Hepatocyte (in vitro differentiated cells): Measurements from ENCODE around the gene ARMH3. TPM values are rescaled to one million over a fixed set of nuclear protein-coding genes. Genes with fewer than 3 reads are reported as not detected.

Experiments
- DNase-seq: peaks from one replicate; pipeline ENCODE4 v3.0.0-alpha.2; 2016; ENCODE audit warnings: low spot score
- H2AFZ ChIP-seq: fragments of 200-600 bp; sonication (generic); 2 replicates; pipeline ENCODE4 v1.6.0; 2016; ENCODE audit warnings: antibody characterized with exemption, mild to moderate bottlenecking
- H3K27ac ChIP-seq: fragments of 200-600 bp; sonication (generic); 2 replicates; pipeline ENCODE4 v1.5.1; 2016; ENCODE audit warnings: mild to moderate bottlenecking
- H3K27me3 ChIP-seq: fragments of 200-600 bp; sonication (generic); 2 replicates; pipeline ENCODE4 v1.6.1; 2016
- H3K36me3 ChIP-seq: fragments of 200-600 bp; sonication (generic); replicated peaks from 2 replicates; pipeline ENCODE4 v1.5.1; 2016; ENCODE audit warnings: low read depth; ENCODE audit not compliant: insufficient read depth
- H3K4me1 ChIP-seq: fragments of 200-600 bp; sonication (generic); 2 replicates; pipeline ENCODE4 v1.5.1; 2016; ENCODE audit warnings: mild to moderate bottlenecking, moderate library complexity; ENCODE audit not compliant: insufficient read depth
- H3K4me2 ChIP-seq: fragments of 200-600 bp; sonication (generic); 2 replicates; pipeline ENCODE4 v1.6.0; 2016
- H3K4me3 ChIP-seq: fragments of 200-600 bp; sonication (generic); 2 replicates; pipeline ENCODE4 v1.5.1; 2016; ENCODE audit warnings: mild to moderate bottlenecking
- H3K79me2 ChIP-seq: fragments of 200-600 bp; sonication (generic); 2 replicates; pipeline ENCODE4 v1.6.0; 2017; ENCODE audit warnings: mild to moderate bottlenecking
- H3K9me2 ChIP-seq: fragments of 200-600 bp; sonication (generic); replicated peaks from 2 replicates; pipeline ENCODE4 v1.6.0; 2017; ENCODE audit warnings: mild to moderate bottlenecking; ENCODE audit not compliant: insufficient read depth
- H3K9me3 ChIP-seq: fragments of 200-600 bp; sonication (generic); 2 replicates; pipeline ENCODE4 v1.5.1; 2016; ENCODE audit warnings: low read depth, mild to moderate bottlenecking
- H4K20me1 ChIP-seq: fragments of 200-600 bp; sonication (generic); 2 replicates; pipeline ENCODE4 v1.6.0; 2016; ENCODE audit warnings: mild to moderate bottlenecking; ENCODE audit not compliant: insufficient read depth, poor library complexity, severe bottlenecking
- EZH2 ChIP-seq: fragments of 200-600 bp; sonication (generic); IDR thresholded peaks from 2 replicates; pipeline ENCODE4 v1.6.1; 2016; ENCODE audit warnings: antibody characterized with exemption, mild to moderate bottlenecking, borderline replicate concordance
- EZH2phosphoT487 ChIP-seq: fragments of 200-600 bp; sonication (generic); IDR thresholded peaks from one replicate; pipeline ENCODE4 v1.6.1; 2018; ENCODE audit warnings: antibody characterized with exemption, mild to moderate bottlenecking, low read depth, moderate library complexity; ENCODE audit not compliant: unreplicated experiment, severe bottlenecking
- WGBS: methylation state at CpG from one replicate; pipeline ENCODE4 v1.1.6; 2016; ENCODE audit warnings: low lambda C conversion rate; ENCODE audit errors: missing lambda C conversion rate; 5-methylcytosine and 5-hydroxymethylcytosine counted together
- polyA plus RNA-seq: library from polyadenylated mRNA; unstranded; fragments of >200 nt; fragmentation: Nextera tagmentation; extraction: Ambion mirVana; gene quantifications from 2 replicates; pipeline ENCODE4 v1.2.1, GENCODE V29; 2016
- total RNA-seq: library from RNA; depleted of rRNA; stranded (reverse); fragments of >200 nt; gene quantifications from 2 replicates; pipeline ENCODE4 v1.2.3, GENCODE V29; 2014
- TF ChIP-seq, protein P1 (sequence below): fragments of 200-600 bp; sonication (generic); IDR thresholded peaks from 2 replicates; pipeline ENCODE4 v1.5.1; 2016; ENCODE audit warnings: antibody characterized with exemption, mild to moderate bottlenecking; ENCODE audit not compliant: poor library complexity

The ARMH3 gene
- total and polyA plus RNA-seq, 2 experiments from 2014 or later = 10.6 to 15.1 TPM

DNA sequence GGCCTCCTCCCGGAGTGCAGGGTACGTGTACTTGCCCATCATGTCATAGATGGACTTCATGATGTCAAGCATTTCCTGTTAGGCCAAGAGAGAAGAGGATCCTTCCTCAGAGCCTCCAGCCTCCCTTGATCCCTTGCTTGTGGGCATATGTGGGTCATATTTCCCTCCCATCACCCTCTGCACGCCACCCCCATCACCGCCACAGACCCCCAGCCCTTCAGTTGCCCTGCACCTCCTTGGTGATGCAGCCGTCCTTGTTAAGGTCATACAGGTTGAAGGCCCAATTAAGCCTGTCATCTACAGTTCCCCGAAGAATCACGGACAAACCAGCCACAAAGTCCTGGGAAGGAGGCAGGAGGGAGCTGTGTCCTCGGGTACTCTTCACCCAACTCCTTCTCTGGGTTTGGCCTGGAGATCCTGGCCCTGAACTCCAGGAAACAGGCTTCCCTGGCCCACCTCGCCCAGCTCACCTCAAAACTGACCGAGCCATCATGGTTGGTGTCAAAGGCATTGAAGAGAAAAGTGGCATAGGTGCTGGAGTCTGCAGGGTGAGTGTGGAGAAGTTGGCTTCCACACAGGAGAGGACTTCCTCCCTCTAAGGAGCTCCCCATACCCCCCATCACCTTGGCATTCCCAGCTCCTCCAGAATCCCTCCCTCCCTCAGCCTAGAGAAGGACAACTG is 227.9 kb downstream of the ARMH3 start:
- H2AFZ ChIP-seq = no peak overlapping the region
- TF ChIP-seq, protein P1, sequence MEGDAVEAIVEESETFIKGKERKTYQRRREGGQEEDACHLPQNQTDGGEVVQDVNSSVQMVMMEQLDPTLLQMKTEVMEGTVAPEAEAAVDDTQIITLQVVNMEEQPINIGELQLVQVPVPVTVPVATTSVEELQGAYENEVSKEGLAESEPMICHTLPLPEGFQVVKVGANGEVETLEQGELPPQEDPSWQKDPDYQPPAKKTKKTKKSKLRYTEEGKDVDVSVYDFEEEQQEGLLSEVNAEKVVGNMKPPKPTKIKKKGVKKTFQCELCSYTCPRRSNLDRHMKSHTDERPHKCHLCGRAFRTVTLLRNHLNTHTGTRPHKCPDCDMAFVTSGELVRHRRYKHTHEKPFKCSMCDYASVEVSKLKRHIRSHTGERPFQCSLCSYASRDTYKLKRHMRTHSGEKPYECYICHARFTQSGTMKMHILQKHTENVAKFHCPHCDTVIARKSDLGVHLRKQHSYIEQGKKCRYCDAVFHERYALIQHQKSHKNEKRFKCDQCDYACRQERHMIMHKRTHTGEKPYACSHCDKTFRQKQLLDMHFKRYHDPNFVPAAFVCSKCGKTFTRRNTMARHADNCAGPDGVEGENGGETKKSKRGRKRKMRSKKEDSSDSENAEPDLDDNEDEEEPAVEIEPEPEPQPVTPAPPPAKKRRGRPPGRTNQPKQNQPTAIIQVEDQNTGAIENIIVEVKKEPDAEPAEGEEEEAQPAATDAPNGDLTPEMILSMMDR = no peak
- TF ChIP-seq EZH2phosphoT487 = no peak
- no peak for TF ChIP-seq EZH2
- H3K27ac ChIP-seq = no peak overlapping the region
- H3K36me3 ChIP-seq = no peaks in the 10 kb centered on the region
- H3K79me2 ChIP-seq = no peaks in the 10 kb centered on the region
- H3K27me3 ChIP-seq = no peaks in the 10 kb centered on the region
- H3K4me1 ChIP-seq = peaks cover 14% of the 10 kb centered on the region
- H3K9me3 ChIP-seq = no peaks in the 10 kb centered on the region
- H3K4me2 ChIP-seq = no peak overlapping the region
- no peak for DNase-seq
- H3K9me2 ChIP-seq = no peaks in the 10 kb centered on the region
- WGBS = 98% methylated on average over 10 of the region's 10 CpGs
- H4K20me1 ChIP-seq = no peaks in the 10 kb centered on the region
- no peak overlapping the region for H3K4me3 ChIP-seq

DNA sequence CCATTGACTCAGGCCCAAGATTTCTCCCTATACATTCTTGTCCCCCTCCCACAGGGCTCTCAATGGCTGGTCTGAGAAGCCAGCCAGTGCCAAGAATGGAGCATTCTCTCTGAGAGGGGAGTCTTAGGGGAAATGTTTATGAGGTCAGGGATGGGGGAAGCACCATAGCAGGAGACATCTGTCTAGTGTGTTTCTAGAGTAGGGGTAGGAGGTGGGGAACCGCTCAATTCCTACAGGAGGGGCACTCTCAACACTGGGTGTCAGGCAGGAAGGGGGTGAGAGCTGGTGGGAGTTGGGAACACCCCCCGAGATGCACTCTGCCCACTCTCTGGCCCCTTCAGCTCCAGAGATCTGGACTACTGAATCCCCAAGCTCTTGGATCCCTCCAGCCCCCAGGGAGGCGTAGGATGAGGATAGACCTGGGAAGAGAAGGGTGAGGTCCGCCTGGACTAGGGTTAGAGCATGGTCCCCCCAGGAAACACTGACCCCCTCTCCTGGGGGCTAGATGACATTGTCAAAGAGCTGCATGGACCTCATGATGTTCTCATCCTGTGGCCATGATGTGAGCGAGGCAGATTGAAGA is 229.0 kb downstream of the ARMH3 start:
- Histone ChIP-seq H2AFZ (no peak overlapping the region), H3K27me3 (no peaks in the 10 kb centered on the region), H3K9me2 (no peaks in the 10 kb centered on the region), H3K9me3 (no peaks in the 10 kb centered on the region), H4K20me1 (no peaks in the 10 kb centered on the region), H3K4me2 (no peak overlapping the region), H3K4me1 (peaks cover 14% of the 10 kb centered on the region), H3K4me3 (no peak overlapping the region), H3K36me3 (no peaks in the 10 kb centered on the region), H3K27ac (no peak overlapping the region), H3K79me2 (no peaks in the 10 kb centered on the region)
- DNase-seq = no peak
- TF ChIP-seq EZH2 = no peak
- no peak for TF ChIP-seq EZH2phosphoT487
- TF ChIP-seq, protein P1 = no peak
- WGBS = 94% methylated on average over 5 of the region's 5 CpGs

DNA sequence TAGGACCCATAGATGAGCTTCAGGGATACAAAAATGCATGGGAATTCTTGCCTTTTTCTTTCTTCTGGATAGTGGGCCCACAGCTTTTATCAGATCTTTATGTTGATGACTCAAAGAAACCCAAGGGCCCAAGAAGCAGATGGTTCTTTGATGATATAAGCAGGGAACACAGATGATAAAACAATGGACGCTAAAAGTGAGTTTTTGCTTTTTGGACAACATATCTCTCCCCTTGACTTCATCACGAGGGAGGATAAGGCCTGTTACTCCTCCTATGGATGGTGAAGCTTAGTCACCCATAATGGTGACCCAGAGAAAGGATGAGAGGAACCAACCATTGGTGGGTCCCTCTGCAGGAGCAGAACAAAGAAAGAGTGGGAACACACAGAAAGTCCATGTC is 231.2 kb downstream of the ARMH3 start:
- H3K36me3 ChIP-seq = no peaks in the 10 kb centered on the region
- no peak overlapping the region for H3K4me3 ChIP-seq
- H3K9me3 ChIP-seq = no peaks in the 10 kb centered on the region
- H2AFZ ChIP-seq = no peak overlapping the region
- peaks cover 5% of the 10 kb centered on the region for H3K79me2 ChIP-seq
- 91% methylated on average over 2 of the region's 2 CpGs for WGBS
- no peak overlapping the region for H3K4me2 ChIP-seq
- H3K4me1 ChIP-seq = peaks cover under 1% of the 10 kb centered on the region
- TF ChIP-seq EZH2phosphoT487 (no peak), EZH2 (no peak)
- TF ChIP-seq, protein P1 = no peak
- no peaks in the 10 kb centered on the region for H4K20me1 ChIP-seq
- H3K27me3 ChIP-seq = no peaks in the 10 kb centered on the region
- no peak overlapping the region for H3K27ac ChIP-seq
- H3K9me2 ChIP-seq = no peaks in the 10 kb centered on the region
- no peak for DNase-seq
